Activated naive CD4-positive, alpha-beta T cell treated with anti-CD3 and anti-CD28 coated beads, Interleukin-2, amount 50 U/mL, for 24 hours (primary cell): Measurements from ENCODE around the gene OR2T27.
"Not testable (repeated sequence)": the region's sequence is repeated elsewhere in the genome, so short reads cannot be mapped to it uniquely, and the experiment has no call there.

Experiments used
- H3K27ac Mint-ChIP-seq: one replicate; pipeline ENCODE4 v1.8.0; 2021; ENCODE audit warnings: mild to moderate bottlenecking, mixed read lengths
- H3K27me3 Mint-ChIP-seq: one replicate; pipeline ENCODE4 v1.8.0; 2021; ENCODE audit warnings: mixed read lengths
- H3K36me3 Mint-ChIP-seq: one replicate; pipeline ENCODE4 v1.8.0; 2021; ENCODE audit warnings: mixed read lengths
- H3K4me1 Mint-ChIP-seq: one replicate; pipeline ENCODE4 v1.8.0; 2021; ENCODE audit warnings: mixed read lengths
- H3K4me3 Mint-ChIP-seq: one replicate; pipeline ENCODE4 v1.8.0; 2021; ENCODE audit warnings: mild to moderate bottlenecking, mixed read lengths
- H3K9me3 Mint-ChIP-seq: one replicate; pipeline ENCODE4 v1.8.0; 2021; ENCODE audit warnings: mixed read lengths

Gene OR2T27

DNA sequence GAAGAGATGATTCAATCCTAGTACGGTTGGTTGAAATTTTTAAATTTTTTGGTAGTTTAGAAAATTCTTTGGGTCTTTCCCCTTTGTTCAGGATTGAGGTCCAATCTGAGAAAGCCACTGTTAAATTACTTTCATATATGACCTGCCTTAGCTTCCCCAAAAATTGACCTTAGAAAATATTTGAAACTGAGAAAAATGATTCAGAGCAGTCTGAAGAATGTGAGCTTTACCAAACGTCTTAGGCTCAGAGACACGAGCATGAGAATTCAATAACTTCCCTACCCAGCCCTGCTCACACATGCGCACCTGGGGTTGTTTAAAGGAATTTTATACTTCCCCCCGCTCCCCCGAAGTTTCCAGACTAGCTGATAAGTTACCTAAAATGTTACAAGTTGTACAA is 1.5 kb upstream of the OR2T27 start:
- H3K27me3 Mint-ChIP-seq, H3K36me3 Mint-ChIP-seq, H3K4me1 Mint-ChIP-seq, H3K4me3 Mint-ChIP-seq, H3K9me3 Mint-ChIP-seq, H3K27ac Mint-ChIP-seq: not testable (repeated sequence)

GRCh38 chr1:248648770-248649536 is 6.4 kb downstream of the OR2T27 start:
- not testable (repeated sequence) for H3K27ac Mint-ChIP-seq, H3K36me3 Mint-ChIP-seq, H3K9me3 Mint-ChIP-seq, H3K4me3 Mint-ChIP-seq, H3K27me3 Mint-ChIP-seq, H3K4me1 Mint-ChIP-seq

GRCh38 chr1:248645178-248645577 is 10.2 kb downstream of the OR2T27 start, which contains the start of gene OR2T35:
OR2T35 (minus strand) TSS chr1:248645278; CDS start chr1:248639258, 6,020 bp downstream.
- not testable (repeated sequence) for H3K27me3 Mint-ChIP-seq, H3K4me1 Mint-ChIP-seq, H3K27ac Mint-ChIP-seq

GRCh38 chr1:248642971-248643651 is 12.2 kb downstream of the OR2T27 start:
- not testable (repeated sequence) for H3K9me3 Mint-ChIP-seq, H3K4me1 Mint-ChIP-seq, H3K27me3 Mint-ChIP-seq, H3K4me3 Mint-ChIP-seq, H3K36me3 Mint-ChIP-seq, H3K27ac Mint-ChIP-seq

More at GRCh38 chr1:248645178-248645577, 10.2 kb downstream of the OR2T27 start, which contains the start of gene OR2T35:
- H3K9me3 Mint-ChIP-seq, H3K4me3 Mint-ChIP-seq, H3K36me3 Mint-ChIP-seq: not testable (repeated sequence)

GRCh38 chr1:248641583-248641982 is 13.7 kb downstream of the OR2T27 start:
- H3K4me3 Mint-ChIP-seq, H3K9me3 Mint-ChIP-seq, H3K27me3 Mint-ChIP-seq, H3K4me1 Mint-ChIP-seq, H3K36me3 Mint-ChIP-seq, H3K27ac Mint-ChIP-seq: not testable (repeated sequence)

DNA sequence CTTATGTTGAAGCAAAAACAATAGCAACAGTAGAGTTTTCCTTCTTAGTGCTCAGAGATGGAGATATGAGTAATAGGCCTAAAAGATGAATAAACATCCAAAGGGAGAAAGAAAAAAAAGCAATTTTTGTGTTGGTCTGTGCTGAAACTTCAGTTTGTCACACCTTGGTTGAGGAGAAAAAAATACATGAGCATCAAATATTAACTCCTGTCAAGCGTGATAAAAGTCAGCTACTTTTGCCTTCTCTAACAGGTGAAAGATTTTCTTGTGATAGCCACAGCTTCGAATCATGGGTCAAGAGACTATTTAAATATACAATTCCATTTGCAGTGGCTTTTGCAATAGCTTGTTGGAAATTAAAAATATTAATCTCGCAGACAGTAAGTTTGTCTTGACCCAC is 14.4 kb downstream of the OR2T27 start:
- H3K27me3 Mint-ChIP-seq, H3K27ac Mint-ChIP-seq, H3K4me3 Mint-ChIP-seq, H3K9me3 Mint-ChIP-seq, H3K36me3 Mint-ChIP-seq, H3K4me1 Mint-ChIP-seq: not testable (repeated sequence)

- not testable (repeated sequence) for H3K36me3 Mint-ChIP-seq, H3K27me3 Mint-ChIP-seq, H3K27ac Mint-ChIP-seq, H3K4me3 Mint-ChIP-seq, H3K9me3 Mint-ChIP-seq, H3K4me1 Mint-ChIP-seq
Measured at GRCh38 chr1:248639652-248640051, 15.7 kb downstream of the OR2T27 start.

DNA sequence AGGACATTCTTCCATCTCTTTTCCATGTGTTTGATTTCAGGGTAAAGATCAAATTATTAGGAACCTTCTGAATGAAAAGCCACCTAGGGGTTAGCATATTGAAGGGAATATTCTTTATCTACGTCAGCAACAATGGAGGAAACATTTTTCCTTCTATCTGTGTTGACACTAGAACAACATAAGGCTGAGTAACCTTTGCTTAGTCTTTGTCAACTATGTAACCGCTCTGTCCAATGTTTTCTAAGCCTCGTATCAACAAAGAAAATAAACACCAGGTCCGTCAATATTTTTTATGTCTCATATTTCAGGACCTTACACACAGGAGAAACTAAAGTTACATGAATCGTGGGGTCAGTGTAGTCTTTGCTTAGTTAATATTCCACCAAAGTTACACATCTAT is 18.7 kb downstream of the OR2T27 start:
- H3K4me3 Mint-ChIP-seq, H3K9me3 Mint-ChIP-seq, H3K36me3 Mint-ChIP-seq, H3K27ac Mint-ChIP-seq, H3K27me3 Mint-ChIP-seq, H3K4me1 Mint-ChIP-seq: not testable (repeated sequence)

GRCh38 chr1:248634991-248635390 is 20.3 kb downstream of the OR2T27 start, which contains the start of gene OR2T11:
OR2T11 (minus strand) TSS chr1:248635091; CDS start chr1:248627128, 7,963 bp downstream.
- H3K4me3 Mint-ChIP-seq, H3K27me3 Mint-ChIP-seq: not testable (repeated sequence)

GRCh38 chr1:248631354-248632008 is 23.8 kb downstream of the OR2T27 start:
- H3K36me3 Mint-ChIP-seq, result no peaks in the 10 kb centered on the region
- no peaks in the 10 kb centered on the region for H3K9me3 Mint-ChIP-seq
- no peak overlapping the region for H3K4me3 Mint-ChIP-seq
- H3K27me3 Mint-ChIP-seq, result no peaks in the 10 kb centered on the region
- no peaks in the 10 kb centered on the region for H3K4me1 Mint-ChIP-seq
- no peak overlapping the region for H3K27ac Mint-ChIP-seq

More at GRCh38 chr1:248634991-248635390, 20.3 kb downstream of the OR2T27 start, which contains the start of gene OR2T11:
- not testable (repeated sequence) for H3K4me1 Mint-ChIP-seq, H3K36me3 Mint-ChIP-seq, H3K27ac Mint-ChIP-seq, H3K9me3 Mint-ChIP-seq

DNA sequence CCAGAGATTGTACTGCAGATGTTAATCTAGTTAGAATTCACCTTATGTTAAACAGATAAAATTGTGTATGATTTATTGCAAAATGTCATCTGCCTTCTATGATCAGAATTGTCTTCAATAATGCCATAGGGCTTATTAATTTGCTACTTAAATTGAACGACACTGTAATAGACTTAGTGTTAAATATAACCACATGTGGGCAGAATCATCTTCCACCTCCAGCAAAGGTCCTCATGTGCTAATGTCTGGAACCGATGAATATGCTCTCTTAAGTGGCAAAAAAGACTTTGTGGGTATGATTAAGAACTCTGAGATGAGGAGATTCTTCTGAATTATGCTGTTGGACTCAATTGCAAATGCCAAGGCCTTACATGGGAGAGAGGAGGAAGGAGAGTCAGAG is 24.8 kb downstream of the OR2T27 start:
- H3K27ac Mint-ChIP-seq, result peak overlapping the region; percentile 4
- no peaks in the 10 kb centered on the region for H3K9me3 Mint-ChIP-seq

DNA sequence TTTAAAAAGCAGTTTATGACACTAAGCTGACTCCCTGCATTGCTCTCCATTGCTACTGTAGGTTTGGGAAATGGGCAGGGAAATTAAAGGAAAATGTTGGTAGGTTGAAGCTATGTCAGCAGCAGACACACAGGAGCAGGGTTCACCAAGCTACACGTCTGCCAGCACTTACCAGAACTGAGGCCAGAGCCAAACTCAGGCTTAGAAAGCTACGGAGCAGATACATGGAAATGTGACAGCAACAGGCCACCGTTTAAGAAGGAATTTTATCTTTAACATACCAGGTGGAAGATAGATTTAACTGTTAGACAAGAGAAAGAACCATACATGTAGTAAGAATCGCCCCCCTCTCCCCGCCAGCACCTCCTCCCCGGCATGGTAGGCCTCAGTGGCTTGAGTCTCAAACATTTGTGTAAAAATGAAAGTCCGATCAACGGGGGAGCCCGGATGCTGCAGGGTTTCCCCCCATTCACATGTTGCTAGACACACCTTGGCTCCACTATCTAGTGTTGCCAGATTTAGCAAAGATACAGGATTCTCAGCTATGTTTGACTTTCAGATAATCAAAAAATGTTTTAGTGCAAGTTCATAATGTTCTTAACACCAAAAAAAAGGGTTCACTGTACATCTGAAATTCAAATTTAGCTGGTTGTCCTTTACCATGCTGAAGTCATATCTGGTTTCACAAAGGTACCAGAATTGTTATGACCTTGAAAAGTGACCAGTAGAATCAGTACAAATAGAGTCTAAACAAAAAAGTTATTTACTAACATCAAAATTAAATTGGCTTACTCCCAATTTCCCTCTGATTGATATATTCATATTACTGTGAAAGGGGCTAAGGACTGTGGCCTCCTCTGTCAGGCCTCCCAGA is 27.1 kb downstream of the OR2T27 start:
- Mint-ChIP-seq H3K27me3 (no peaks in the 10 kb centered on the region), H3K4me1 (no peaks in the 10 kb centered on the region), H3K9me3 (no peaks in the 10 kb centered on the region), H3K36me3 (no peaks in the 10 kb centered on the region), H3K4me3 (no peak overlapping the region), H3K27ac (no peak overlapping the region)

More for the DNA sequence above, 24.8 kb downstream of the OR2T27 start:
- no peaks in the 10 kb centered on the region for H3K36me3 Mint-ChIP-seq
- no peaks in the 10 kb centered on the region for H3K27me3 Mint-ChIP-seq
- H3K4me3 Mint-ChIP-seq, result no peak overlapping the region
- H3K4me1 Mint-ChIP-seq, result no peaks in the 10 kb centered on the region

DNA sequence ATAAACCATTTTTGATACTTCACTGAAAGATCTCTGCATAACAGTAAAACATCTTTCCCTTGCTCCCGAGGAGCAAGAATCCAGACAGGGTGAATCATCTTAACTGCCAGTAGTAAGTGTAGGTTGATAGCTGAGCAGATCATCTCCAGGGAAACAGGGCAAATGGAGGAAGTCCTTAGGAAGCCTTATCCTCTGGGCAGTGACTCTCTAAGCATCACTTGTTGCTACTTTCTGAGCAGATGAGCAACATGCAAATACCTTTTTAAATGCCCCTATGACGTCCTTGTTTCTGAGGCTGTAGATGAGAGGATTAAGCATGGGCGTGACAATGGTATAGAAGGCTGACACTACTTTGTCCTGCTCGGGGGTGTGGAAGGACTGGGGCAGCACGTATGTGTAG is 29.4 kb downstream of the OR2T27 start:
- Mint-ChIP-seq H3K4me3 (no peak overlapping the region), H3K27ac (no peak overlapping the region), H3K4me1 (no peaks in the 10 kb centered on the region), H3K36me3 (no peaks in the 10 kb centered on the region), H3K9me3 (no peaks in the 10 kb centered on the region), H3K27me3 (no peaks in the 10 kb centered on the region)

GRCh38 chr1:248625166-248625565 is 30.2 kb downstream of the OR2T27 start:
- Mint-ChIP-seq H3K9me3 (no peaks in the 10 kb centered on the region), H3K27me3 (no peaks in the 10 kb centered on the region), H3K27ac (no peak overlapping the region), H3K4me3 (no peak overlapping the region), H3K4me1 (no peaks in the 10 kb centered on the region), H3K36me3 (no peaks in the 10 kb centered on the region)

- Mint-ChIP-seq H3K4me1 (peaks cover 9% of the 10 kb centered on the region), H3K27me3 (no peaks in the 10 kb centered on the region), H3K9me3 (no peaks in the 10 kb centered on the region), H3K36me3 (no peaks in the 10 kb centered on the region), H3K4me3 (no peak overlapping the region), H3K27ac (no peak overlapping the region)
Measured at GRCh38 chr1:248622570-248623001, 32.7 kb downstream of the OR2T27 start.
